ENCODE measurements around the gene PQBP1.
"Not testable (repeated sequence)": the region's sequence is repeated elsewhere in the genome, so short reads cannot be mapped to it uniquely, and the experiment has no call there.

GRCh38 chrX:48886586-48886985 is 11.1 kb upstream of the PQBP1 start:
- not testable (repeated sequence) for TF ChIP-seq CTCF (IDR thresholded peaks at IDR 0.05; ENCODE audit: low read length); EZH2 (IDR thresholded peaks at IDR 0.05; ENCODE audit: borderline replicate concordance, low read length)

Measured in OCI-LY1 (cell line).